Stimulated activated CD4-positive, alpha-beta T cell treated with anti-CD3 and anti-CD28 coated beads, Interleukin-1b, Interleukin-23, amount 100 ng/mL, for 1 hour (primary cell): ENCODE results near the gene SLC25A47.
"Not testable (repeated sequence)": the region's sequence is repeated elsewhere in the genome, so short reads cannot be mapped to it uniquely, and the experiment has no call there.

Source experiments
- DNase-seq, 2 donors: peaks; one replicate each; pipeline ENCODE4 v3.0.0-alpha.2; 2020; ENCODE audit warnings: low read depth in 2 of 2

SLC25A47 gene, protein sequence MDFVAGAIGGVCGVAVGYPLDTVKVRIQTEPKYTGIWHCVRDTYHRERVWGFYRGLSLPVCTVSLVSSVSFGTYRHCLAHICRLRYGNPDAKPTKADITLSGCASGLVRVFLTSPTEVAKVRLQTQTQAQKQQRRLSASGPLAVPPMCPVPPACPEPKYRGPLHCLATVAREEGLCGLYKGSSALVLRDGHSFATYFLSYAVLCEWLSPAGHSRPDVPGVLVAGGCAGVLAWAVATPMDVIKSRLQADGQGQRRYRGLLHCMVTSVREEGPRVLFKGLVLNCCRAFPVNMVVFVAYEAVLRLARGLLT

GRCh38 chr14:100323121-100323941 is at the start of gene SLC25A47:
SLC25A47 (plus strand) TSS chr14:100323339; CDS start chr14:100323415, 76 bp downstream.
- DNase-seq: no peak

DNA sequence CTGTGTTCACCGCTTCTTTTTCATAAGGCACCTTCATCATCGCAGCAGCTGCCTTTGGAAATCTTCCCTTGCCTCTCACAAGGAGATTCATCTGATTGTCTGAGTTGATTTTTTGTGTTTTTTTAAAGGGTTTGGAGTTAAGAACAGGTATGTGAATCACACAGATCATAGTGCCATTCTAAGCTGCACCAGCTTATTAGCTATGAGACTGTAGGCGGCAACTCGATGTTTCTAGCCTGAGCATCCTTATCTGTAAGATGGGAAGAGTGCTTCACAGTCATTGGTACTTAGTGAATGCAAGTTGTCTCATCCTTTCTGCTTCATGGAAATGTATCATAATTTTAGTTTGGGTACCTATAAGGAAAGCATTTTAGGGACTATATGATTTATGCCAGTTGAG is 48.9 kb upstream of the SLC25A47 start:
- DNase-seq: no peak

GRCh38 chr14:100275214-100275613 is 47.9 kb upstream of the SLC25A47 start:
- no peak for DNase-seq

DNA sequence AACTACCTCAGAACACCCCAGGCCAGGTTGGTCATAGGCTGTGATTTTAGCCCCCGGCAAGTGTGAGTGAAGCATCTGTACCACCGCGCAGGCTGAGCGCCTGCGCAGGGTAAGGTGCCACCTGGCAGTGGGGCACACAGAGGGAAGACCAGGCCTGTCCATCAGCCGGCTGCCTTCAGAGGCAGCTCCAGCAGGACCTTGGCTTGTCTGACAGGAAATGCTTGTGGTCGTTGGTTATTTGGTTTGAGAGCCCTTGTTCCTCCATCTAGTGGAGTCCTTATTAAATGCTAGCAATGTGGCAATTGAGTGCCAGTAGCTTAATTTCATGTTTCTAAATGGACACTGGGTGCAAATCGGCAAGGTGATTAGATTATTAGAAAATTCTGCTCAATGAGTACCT is 44.4 kb upstream of the SLC25A47 start:
- no peak for DNase-seq

- no peak for DNase-seq
Observed at GRCh38 chr14:100279133-100279532, 44.0 kb upstream of the SLC25A47 start.

DNA sequence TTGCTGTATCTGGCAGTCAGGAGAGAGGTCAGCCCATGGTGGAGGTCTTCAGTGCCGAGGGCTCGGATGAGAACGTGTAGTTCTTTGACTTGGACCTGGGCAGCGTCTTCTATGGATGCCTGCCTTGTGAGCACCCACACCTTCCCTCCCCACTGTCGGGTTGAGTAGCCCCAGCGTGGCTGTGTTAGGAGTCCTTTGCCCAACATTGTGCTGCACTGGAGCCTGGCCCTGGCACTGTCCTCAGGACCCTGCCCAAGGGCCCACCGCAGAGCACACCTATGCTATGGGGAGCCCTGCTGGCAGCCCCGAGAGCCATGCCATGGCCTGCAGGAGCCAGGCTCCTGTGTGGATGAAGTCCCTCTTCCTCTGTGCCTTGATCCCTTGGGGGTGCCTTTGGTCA is 43.6 kb upstream of the SLC25A47 start:
- DNase-seq: no peak

- DNase-seq: no peak
Observed at GRCh38 chr14:100281286-100282082, 41.7 kb upstream of the SLC25A47 start.

DNA sequence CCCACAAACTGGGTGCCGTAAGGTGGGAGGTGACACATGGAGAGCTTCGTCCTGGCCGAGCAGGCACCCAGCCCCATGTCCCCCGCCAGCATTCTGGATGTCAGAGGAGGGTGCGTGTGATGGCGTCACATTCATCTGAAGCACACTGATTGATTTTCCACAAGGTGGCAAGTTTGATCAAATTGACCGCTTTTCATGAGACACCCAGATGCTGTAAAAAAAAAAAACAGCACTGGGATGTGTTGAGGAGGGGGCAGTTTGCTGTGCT is 41.1 kb upstream of the SLC25A47 start:
- DNase-seq: no peak

GRCh38 chr14:100282766-100283419 is 40.2 kb upstream of the SLC25A47 start:
- DNase-seq: no peak

- not testable (repeated sequence) for DNase-seq
Observed at GRCh38 chr14:100283436-100283835, 39.7 kb upstream of the SLC25A47 start.

- no peak for DNase-seq
Observed at GRCh38 chr14:100283984-100284881, 38.9 kb upstream of the SLC25A47 start.

GRCh38 chr14:100285021-100285912 is 37.9 kb upstream of the SLC25A47 start:
- DNase-seq: peak; percentile 54 to 68

- DNase-seq: no peak
Observed at GRCh38 chr14:100285913-100286400, 37.2 kb upstream of the SLC25A47 start.

DNA sequence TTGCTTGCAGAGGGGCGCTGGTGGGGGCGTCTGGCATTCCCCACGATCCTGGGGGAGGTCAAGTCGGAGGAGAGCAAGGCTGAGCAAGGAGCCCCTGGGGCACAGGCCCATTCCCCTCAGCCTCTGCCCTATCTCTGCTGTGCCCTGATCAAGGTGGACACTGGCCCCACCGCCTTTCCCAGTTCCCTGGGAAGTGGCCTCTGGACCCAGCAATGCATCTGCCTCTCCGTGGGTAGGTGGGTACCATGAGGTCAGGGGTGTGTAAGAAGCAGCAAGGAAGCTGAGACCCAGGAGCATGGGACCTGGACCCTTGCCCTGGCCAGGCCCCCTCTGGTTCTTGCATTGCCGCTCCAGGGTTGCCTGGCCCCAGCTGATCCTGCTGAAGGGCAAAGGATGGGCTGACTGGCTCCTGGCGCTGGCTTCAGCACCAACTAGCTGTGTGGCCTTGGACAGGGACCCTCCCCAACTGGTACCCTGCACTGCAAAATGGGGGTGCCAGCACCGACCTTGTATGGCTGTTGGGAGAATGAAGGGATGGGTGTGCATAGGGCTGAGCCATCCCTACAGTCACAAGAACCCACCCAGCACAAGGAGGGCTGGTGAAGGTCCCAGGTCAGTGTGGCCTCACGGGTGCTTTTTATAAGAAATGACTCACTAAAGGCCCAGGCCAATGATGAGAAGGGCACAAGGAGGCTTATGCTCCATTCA is 36.5 kb upstream of the SLC25A47 start:
- no peak for DNase-seq

- DNase-seq: no peak
Observed at GRCh38 chr14:100287202-100287997, 35.7 kb upstream of the SLC25A47 start.

DNA sequence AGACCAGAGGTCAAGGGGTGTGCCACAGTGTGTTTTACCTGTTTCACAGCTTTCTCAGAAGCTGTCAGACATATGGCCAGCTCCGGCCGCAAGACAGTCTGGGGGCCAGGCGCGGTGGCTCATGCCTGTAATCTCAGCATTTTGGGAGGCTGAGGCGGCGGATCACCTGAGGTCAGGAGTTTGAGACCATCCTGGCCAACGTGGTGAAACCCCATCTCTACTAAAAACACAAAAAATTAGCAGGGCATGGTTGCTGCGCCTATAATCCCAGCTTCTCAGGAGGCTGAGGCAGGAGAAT is 35.2 kb upstream of the SLC25A47 start:
- DNase-seq: not testable (repeated sequence)

GRCh38 chr14:100288382-100289185 is 34.6 kb upstream of the SLC25A47 start:
- DNase-seq: no peak
